ENCODE data around the gene RAD23B.
"Not testable (repeated sequence)": the region's sequence is repeated elsewhere in the genome, so short reads cannot be mapped to it uniquely, and the experiment has no call there.

Gene RAD23B

GRCh38 chr9:107249665-107250285 lies 33.3 kb upstream of the RAD23B start:
- Mint-ChIP-seq H3K4me3 (no peak overlapping the region), H3K9me3 (no peaks in the 10 kb centered on the region), H3K27ac (no peak overlapping the region)

DNA sequence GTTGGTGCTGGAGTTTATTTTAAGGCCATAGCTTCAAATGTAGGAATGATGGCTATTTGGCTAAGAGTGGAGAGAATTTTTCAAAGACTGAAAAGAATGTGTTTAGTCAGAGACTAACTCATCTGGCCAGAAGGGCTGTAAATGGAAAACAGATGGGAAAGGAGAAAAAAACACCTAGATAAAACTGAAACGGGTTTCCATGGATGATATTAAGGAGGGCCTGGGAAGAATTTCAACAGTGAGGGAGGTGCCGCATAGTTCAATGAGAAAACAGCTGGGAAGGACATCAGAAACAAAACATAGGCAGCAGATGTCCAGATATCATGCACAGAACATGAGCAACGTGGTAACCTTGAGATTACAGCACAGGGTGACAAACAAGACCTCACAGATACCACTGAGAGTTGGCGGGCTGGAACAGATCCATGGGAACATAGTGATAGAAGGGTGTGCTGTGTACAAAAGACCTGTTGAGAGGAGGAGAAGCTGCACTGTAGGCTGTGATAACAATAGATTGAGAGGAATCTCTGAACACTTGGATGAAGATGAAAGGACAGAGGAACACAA lies 31.2 kb upstream of the RAD23B start:
- TF ChIP-seq, protein P1, sequence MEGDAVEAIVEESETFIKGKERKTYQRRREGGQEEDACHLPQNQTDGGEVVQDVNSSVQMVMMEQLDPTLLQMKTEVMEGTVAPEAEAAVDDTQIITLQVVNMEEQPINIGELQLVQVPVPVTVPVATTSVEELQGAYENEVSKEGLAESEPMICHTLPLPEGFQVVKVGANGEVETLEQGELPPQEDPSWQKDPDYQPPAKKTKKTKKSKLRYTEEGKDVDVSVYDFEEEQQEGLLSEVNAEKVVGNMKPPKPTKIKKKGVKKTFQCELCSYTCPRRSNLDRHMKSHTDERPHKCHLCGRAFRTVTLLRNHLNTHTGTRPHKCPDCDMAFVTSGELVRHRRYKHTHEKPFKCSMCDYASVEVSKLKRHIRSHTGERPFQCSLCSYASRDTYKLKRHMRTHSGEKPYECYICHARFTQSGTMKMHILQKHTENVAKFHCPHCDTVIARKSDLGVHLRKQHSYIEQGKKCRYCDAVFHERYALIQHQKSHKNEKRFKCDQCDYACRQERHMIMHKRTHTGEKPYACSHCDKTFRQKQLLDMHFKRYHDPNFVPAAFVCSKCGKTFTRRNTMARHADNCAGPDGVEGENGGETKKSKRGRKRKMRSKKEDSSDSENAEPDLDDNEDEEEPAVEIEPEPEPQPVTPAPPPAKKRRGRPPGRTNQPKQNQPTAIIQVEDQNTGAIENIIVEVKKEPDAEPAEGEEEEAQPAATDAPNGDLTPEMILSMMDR (IDR thresholded peaks at IDR 0.05) = no peak
- peaks cover 5% of the 10 kb centered on the region for H3K9me3 Mint-ChIP-seq
- peaks cover 4% of the 10 kb centered on the region for H3K27me3 Mint-ChIP-seq (ENCODE audit: low read depth, poor library complexity)
- no peaks in the 10 kb centered on the region for H3K36me3 Mint-ChIP-seq (ENCODE audit: low read depth)
- no peak overlapping the region for H3K27ac Mint-ChIP-seq
- no peak overlapping the region for H3K4me3 Mint-ChIP-seq
- H3K4me1 Mint-ChIP-seq = peaks cover 39% of the 10 kb centered on the region
- no peak for DNase-seq

More at GRCh38 chr9:107249665-107250285, 33.3 kb upstream of the RAD23B start:
- DNase-seq = no peak
- Mint-ChIP-seq H3K36me3 (ENCODE audit: low read depth) (no peaks in the 10 kb centered on the region), H3K27me3 (ENCODE audit: low read depth, poor library complexity) (no peaks in the 10 kb centered on the region), H3K4me1 (peaks cover 39% of the 10 kb centered on the region)
- TF ChIP-seq, protein P1 (IDR thresholded peaks at IDR 0.05) = no peak

DNA sequence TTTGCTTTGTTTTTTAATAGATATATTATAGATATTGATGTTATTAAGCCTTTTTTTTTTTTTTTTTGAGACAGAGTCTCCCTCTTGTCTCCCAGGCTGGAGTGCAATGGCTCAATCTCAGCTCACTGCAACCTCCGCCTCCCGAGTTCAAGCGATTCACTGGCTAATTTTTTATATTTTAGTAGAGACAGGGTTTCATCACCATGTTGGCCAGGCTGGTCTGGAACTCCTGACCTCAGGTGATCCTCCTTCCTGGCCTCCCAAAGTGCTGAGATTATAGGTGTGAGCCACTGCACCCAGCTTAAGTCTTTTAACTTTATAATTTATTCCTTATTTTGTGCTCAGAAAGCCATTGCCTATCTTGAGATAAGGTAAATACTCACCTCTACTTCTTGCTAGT lies 24.2 kb upstream of the RAD23B start:
- Mint-ChIP-seq H3K4me3 (no peak overlapping the region), H3K27me3 (ENCODE audit: low read depth, poor library complexity) (peaks cover 4% of the 10 kb centered on the region), H3K4me1 (peaks cover 20% of the 10 kb centered on the region), H3K9me3 (peaks cover 31% of the 10 kb centered on the region), H3K27ac (no peak overlapping the region), H3K36me3 (ENCODE audit: low read depth) (peaks cover 11% of the 10 kb centered on the region)
- DNase-seq = no peak
- TF ChIP-seq, protein P1 (IDR thresholded peaks at IDR 0.05) = no peak

GRCh38 chr9:107259751-107260313 lies 23.2 kb upstream of the RAD23B start:
- Mint-ChIP-seq H3K4me1 (peaks cover 20% of the 10 kb centered on the region), H3K9me3 (peaks cover 32% of the 10 kb centered on the region), H3K36me3 (ENCODE audit: low read depth) (peaks cover 12% of the 10 kb centered on the region)
- not testable (repeated sequence) for H3K27me3 Mint-ChIP-seq (ENCODE audit: low read depth, poor library complexity); H3K4me3 Mint-ChIP-seq; H3K27ac Mint-ChIP-seq; DNase-seq

- no peak for DNase-seq
- H3K27me3 Mint-ChIP-seq (ENCODE audit: low read depth, poor library complexity) = no peaks in the 10 kb centered on the region
- TF ChIP-seq, protein P1 (IDR thresholded peaks at IDR 0.05) = no peak
- H3K27ac Mint-ChIP-seq = peak overlapping the region; percentile 20
- peaks cover 18% of the 10 kb centered on the region for H3K36me3 Mint-ChIP-seq (ENCODE audit: low read depth)
- no peak overlapping the region for H3K4me3 Mint-ChIP-seq
- peaks cover 20% of the 10 kb centered on the region for H3K4me1 Mint-ChIP-seq
- H3K9me3 Mint-ChIP-seq = peaks cover 35% of the 10 kb centered on the region
Measured at GRCh38 chr9:107260437-107261081, 22.5 kb upstream of the RAD23B start.

- Mint-ChIP-seq H3K36me3 (ENCODE audit: low read depth) (peaks cover 18% of the 10 kb centered on the region), H3K27ac (peak overlapping the region; percentile 20), H3K27me3 (ENCODE audit: low read depth, poor library complexity) (no peaks in the 10 kb centered on the region), H3K4me1 (peaks cover 20% of the 10 kb centered on the region), H3K9me3 (peaks cover 36% of the 10 kb centered on the region), H3K4me3 (no peak overlapping the region)
- TF ChIP-seq, protein P1 (IDR thresholded peaks at IDR 0.05) = no peak
- no peak for DNase-seq
Measured at GRCh38 chr9:107261106-107261505, 22.0 kb upstream of the RAD23B start.
